Endodermal cell (in vitro differentiated cells): ENCODE measurements around the gene XYLT1. TPM values are rescaled to one million over a fixed set of nuclear protein-coding genes. Genes with fewer than 3 reads are reported as not detected.

Experiments used
- DNase-seq: peaks from one replicate; pipeline ENCODE4 v3.0.0-alpha.2; 2017
- H3K27ac ChIP-seq: 2 replicates; pipeline ENCODE4 v1.5.1; 2013; ENCODE audit warnings: mild to moderate bottlenecking, low read depth, low read length, moderate library complexity
- H3K27me3 ChIP-seq: 2 replicates; pipeline ENCODE4 v1.6.1; 2013; ENCODE audit warnings: mild to moderate bottlenecking, low read length, moderate library complexity; ENCODE audit not compliant: insufficient read depth, control insufficient read depth, poor library complexity, severe bottlenecking
- H3K36me3 ChIP-seq: 2 replicates; pipeline ENCODE4 v1.7.0; 2013; ENCODE audit warnings: mild to moderate bottlenecking, low read length, moderate library complexity; ENCODE audit not compliant: control insufficient read depth, insufficient read depth
- H3K4me1 ChIP-seq: one replicate; pipeline ENCODE4 v1.7.0; 2013; ENCODE audit warnings: low read length; ENCODE audit not compliant: control insufficient read depth, insufficient read depth
- H3K4me3 ChIP-seq: 2 replicates; pipeline ENCODE4 v1.5.1; 2013; ENCODE audit warnings: mild to moderate bottlenecking, low read length, moderate library complexity
- H3K9ac ChIP-seq: 2 replicates; pipeline ENCODE4 v1.6.1; 2013; ENCODE audit warnings: mild to moderate bottlenecking, low read length, moderate library complexity; ENCODE audit not compliant: poor library complexity, severe bottlenecking; ENCODE audit errors: extremely low read depth
- H3K9me3 ChIP-seq: 2 replicates; pipeline ENCODE4 v1.6.1; 2013; ENCODE audit warnings: mild to moderate bottlenecking, low read length, moderate library complexity; ENCODE audit not compliant: control insufficient read depth
- H3K27ac Mint-ChIP-seq: 2 replicates; pipeline ENCODE4 v1.8.0; 2020; ENCODE audit warnings: mixed read lengths
- H3K27me3 Mint-ChIP-seq: 2 replicates; pipeline ENCODE4 v1.8.0; 2021; ENCODE audit warnings: mild to moderate bottlenecking, mixed read lengths; ENCODE audit not compliant: insufficient read depth
- H3K36me3 Mint-ChIP-seq: 2 replicates; pipeline ENCODE4 v1.8.0; 2020; ENCODE audit warnings: low read depth, mixed read lengths
- H3K4me1 Mint-ChIP-seq: 2 replicates; pipeline ENCODE4 v1.8.0; 2020; ENCODE audit warnings: mixed read lengths
- H3K4me3 Mint-ChIP-seq: 2 replicates; pipeline ENCODE4 v1.8.0; 2020; ENCODE audit warnings: mild to moderate bottlenecking, moderate library complexity, mixed read lengths
- H3K9me3 Mint-ChIP-seq: 2 replicates; pipeline ENCODE4 v1.8.0; 2020; ENCODE audit warnings: mild to moderate bottlenecking, mixed read lengths
- CTCF ChIP-seq: fragments of 200-600 bp; sonication (generic); conservative IDR thresholded peaks from 2 replicates; pipeline ENCODE4 v1.5.0; 2021; ENCODE audit warnings: antibody characterized with exemption, mild to moderate bottlenecking
- WGBS, 2 experiments: methylation state at CpG; one replicate each; pipeline versions ENCODE4 v1.1.5 to v1.1.7; 2013; ENCODE audit warnings: missing lambda C conversion rate in 2 of 2, mixed read lengths in 1 of 2; ENCODE audit not compliant: insufficient coverage in 1 of 2, insufficient read length in 1 of 2; 5-methylcytosine and 5-hydroxymethylcytosine counted together
- total RNA-seq, 2 donors: library from RNA; stranded (reverse); fragmentation: NEBNext Ultra II Directional in 1 of 2; extraction: Animal tissue kit (Norgen Biotek cat#: 25700) in 1 of 2; gene quantifications; 2 replicates in 1 of 2; 3 replicates in 1 of 2; pipeline ENCODE4 v1.2.1, GENCODE V29; 2021

Gene XYLT1
- total RNA-seq, 2 donors from 2014 or later: 26.8 to 28.5 TPM

GRCh38 chr16:17227278-17227677 lies 243.5 kb downstream of the XYLT1 start:
- DNase-seq: peak; percentile 83
- no peaks in the 10 kb centered on the region for H3K9me3 Mint-ChIP-seq
- no peaks in the 10 kb centered on the region for H3K27me3 ChIP-seq
- peaks cover 2% of the 10 kb centered on the region for H3K36me3 Mint-ChIP-seq
- 77 to 83% methylated on average over 2 of the region's 2 CpGs for WGBS, 2 experiments
- no peaks in the 10 kb centered on the region for H3K36me3 ChIP-seq
- no peaks in the 10 kb centered on the region for H3K9me3 ChIP-seq
- no peaks in the 10 kb centered on the region for H3K4me1 ChIP-seq
- TF ChIP-seq CTCF: peak; percentile 51
- no peak overlapping the region for H3K4me3 ChIP-seq
- no peak overlapping the region for H3K4me3 Mint-ChIP-seq
- H3K27ac Mint-ChIP-seq: no peak overlapping the region
- H3K4me1 Mint-ChIP-seq: peaks cover 20% of the 10 kb centered on the region
- H3K9ac ChIP-seq: no peak overlapping the region
- no peak overlapping the region for H3K27ac ChIP-seq
- no peaks in the 10 kb centered on the region for H3K27me3 Mint-ChIP-seq

- H3K27ac Mint-ChIP-seq: no peak overlapping the region
- peaks cover 20% of the 10 kb centered on the region for H3K4me1 Mint-ChIP-seq
- Histone ChIP-seq H3K36me3 (no peaks in the 10 kb centered on the region), H3K9ac (no peak overlapping the region), H3K27ac (no peak overlapping the region), H3K4me1 (no peaks in the 10 kb centered on the region), H3K9me3 (no peaks in the 10 kb centered on the region), H3K4me3 (no peak overlapping the region), H3K27me3 (no peaks in the 10 kb centered on the region)
- no peak for TF ChIP-seq CTCF
- no peaks in the 10 kb centered on the region for H3K9me3 Mint-ChIP-seq
- 83 to 95% methylated on average over 4 to 6 of the region's 7 CpGs for WGBS, 2 experiments
- peaks cover 2% of the 10 kb centered on the region for H3K36me3 Mint-ChIP-seq
- DNase-seq: no peak
- no peaks in the 10 kb centered on the region for H3K27me3 Mint-ChIP-seq
- no peak overlapping the region for H3K4me3 Mint-ChIP-seq
These were observed 245.2 kb downstream of the XYLT1 start for GRCh38 chr16:17225541-17225940.

- Histone ChIP-seq H3K9me3 (no peaks in the 10 kb centered on the region), H3K4me1 (no peaks in the 10 kb centered on the region), H3K27ac (no peak overlapping the region), H3K9ac (no peak overlapping the region), H3K4me3 (no peak overlapping the region), H3K27me3 (no peaks in the 10 kb centered on the region), H3K36me3 (no peaks in the 10 kb centered on the region)
- DNase-seq: no peak
- peaks cover 20% of the 10 kb centered on the region for H3K4me1 Mint-ChIP-seq
- no peaks in the 10 kb centered on the region for H3K27me3 Mint-ChIP-seq
- no peak for TF ChIP-seq CTCF
- no peaks in the 10 kb centered on the region for H3K9me3 Mint-ChIP-seq
- no peak overlapping the region for H3K27ac Mint-ChIP-seq
- peaks cover 2% of the 10 kb centered on the region for H3K36me3 Mint-ChIP-seq
- 91 to 93% methylated on average over 3 to 4 of the region's 4 CpGs for WGBS, 2 experiments
- no peak overlapping the region for H3K4me3 Mint-ChIP-seq
These were observed 245.9 kb downstream of the XYLT1 start for GRCh38 chr16:17224879-17225281.
